Amniotic stem cell (primary cell): Measurements from ENCODE around the gene FREM3.
A peak's percentile ranks its signal among the peaks of the same experiment; 100 is the strongest.
"Not testable (repeated sequence)": the region's sequence is repeated elsewhere in the genome, so short reads cannot be mapped to it uniquely, and the experiment has no call there.

Source experiments
- DNase-seq: peaks from one replicate; lab custom pipeline; 2025; lab: John Stamatoyannopoulos, UW

FREM3 gene

DNA sequence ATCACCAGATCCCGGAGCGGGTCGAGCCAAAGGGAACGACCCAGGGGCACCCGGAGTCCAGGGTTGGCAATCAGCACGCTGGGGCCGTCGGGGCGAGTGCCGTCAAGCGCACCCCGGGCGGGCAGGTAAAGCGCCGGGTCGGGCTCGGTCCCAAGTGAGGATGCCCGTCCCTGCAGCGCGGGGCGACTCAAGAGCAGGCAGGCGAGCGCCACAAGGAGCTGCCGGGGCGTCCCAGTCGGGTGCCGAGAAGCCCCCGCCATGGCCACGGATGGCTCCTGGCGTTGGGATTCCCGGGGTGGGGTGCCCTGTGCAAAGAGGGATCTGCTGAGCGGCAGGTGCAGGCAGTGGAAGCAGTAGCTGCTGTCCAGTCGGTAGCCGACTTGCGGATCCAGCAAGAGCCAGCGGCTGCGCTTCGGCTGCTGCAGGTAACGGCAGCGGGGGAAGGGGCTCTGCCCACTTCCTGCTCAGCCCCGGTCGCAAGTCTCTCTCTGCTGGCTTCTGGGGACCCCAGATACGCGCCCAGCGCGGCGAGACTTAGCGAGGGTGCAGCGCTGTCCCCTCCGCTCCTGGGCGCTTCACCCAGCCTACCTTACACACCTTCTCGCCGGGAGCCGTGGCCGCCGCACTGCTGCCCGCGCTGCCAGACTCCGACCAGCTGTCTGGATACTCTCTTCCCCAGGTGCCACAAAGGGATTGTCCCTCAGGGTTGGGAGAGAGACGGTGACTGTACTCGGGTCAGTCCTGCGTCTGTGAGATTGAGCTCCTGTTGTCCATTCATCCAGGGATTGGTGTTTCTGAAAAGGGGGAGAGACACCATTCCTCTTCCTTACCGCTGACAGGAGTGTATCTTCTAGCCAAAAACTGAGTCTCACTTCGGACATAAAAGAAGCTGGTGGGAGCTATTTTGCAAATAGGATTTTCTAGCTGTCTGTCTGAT lies at the start of gene FREM3:
TSS of gene FREM3 (minus strand) at position 260 of the 937 bp plus-strand sequence. CDS start at position 260, 0 bp downstream.
- DNase-seq = no peak

DNA sequence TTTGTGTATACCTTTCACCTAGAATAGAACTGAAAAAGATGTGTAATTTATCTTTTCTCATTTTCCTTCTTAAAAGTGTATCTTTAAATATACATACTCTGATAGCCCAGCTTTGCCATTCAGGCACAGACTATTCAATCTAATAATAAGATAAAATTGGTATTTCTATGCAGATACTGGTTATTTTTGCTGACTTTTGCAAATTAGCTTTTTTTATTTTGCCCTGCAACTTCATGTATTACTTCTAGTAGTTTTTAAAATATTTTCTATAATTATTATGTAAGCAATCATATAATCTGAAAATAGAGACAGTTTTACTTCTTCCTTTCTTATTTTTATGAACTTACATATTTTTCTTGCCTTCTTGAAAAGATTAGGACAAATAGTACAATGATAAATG lies 45.4 kb upstream of the FREM3 start:
- DNase-seq = no peak

DNA sequence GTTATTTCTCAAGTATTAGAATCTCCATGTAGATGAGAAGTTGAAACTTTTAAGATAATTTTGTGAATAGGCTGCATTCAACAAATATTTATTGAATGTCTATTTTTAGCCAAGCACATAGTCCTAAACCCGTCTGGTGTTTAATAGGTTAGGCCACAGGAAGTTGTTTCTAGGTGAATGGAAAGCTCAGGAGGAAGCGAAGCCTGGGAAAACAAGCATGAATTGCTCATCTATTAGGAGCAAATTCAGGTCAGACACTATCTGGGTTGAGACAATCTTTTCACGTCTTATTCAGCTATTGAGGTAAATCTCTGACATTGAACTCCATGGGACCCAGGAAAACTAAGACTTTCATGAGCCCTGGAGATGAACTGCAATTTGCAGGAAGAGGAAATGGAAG lies 43.1 kb upstream of the FREM3 start:
- DNase-seq = no peak

DNA sequence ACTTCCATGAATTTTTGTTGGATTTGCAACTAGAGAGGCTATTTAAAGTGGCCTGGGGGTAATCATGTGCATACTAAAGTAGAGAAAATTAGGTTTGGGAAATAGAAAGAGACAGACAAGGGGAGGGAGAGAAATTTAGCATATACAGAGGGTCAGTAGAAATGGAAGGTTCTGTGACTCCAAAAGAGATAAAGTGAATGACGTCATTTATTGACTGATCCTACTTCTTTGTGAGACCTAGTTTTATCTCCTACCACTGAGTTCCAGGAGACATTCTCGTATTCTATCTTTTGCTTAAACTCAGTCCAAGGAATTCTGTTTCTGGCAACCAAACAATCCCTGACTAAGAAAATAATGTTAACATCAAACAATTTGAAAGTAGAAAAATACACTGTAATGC lies 42.4 kb upstream of the FREM3 start:
- DNase-seq = no peak

DNA sequence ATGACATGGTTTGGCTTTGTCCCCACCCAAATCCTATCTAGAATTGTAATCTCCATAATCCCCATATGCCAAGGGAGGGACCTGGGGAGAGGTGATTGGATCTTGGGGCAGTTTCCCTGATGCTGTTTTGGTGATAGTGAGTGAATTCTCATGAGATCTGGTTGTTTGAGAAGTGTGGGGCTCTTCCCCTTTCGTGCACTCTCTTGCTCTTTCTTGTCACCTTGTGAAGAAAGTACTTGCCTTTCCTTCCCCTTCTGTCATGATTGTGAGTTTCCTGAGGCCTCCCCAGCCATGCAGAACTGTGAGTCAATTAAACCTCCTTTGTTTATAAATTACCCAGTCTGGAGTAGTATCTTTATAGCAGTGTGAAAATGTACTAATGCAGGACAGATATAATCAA lies 36.4 kb upstream of the FREM3 start:
- no peak for DNase-seq

DNA sequence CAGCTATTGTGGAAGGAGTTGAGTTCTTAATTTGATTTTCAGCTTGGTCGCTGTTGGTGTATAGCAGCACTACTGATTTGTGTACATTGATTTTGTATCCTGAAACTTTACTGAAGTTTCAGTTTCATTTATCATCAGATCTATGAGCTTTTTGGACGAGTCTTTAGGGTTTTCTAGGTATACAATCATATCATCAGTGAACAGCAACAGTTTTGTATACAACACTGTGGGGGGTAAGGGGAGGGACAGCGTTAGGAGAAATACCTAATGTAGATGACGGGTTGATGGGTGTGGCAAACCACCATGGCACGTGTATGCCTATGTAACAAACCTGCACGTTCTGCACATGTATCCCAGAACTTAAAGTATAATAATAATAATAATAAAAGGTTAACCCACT lies 35.6 kb upstream of the FREM3 start:
- DNase-seq = not testable (repeated sequence)

DNA sequence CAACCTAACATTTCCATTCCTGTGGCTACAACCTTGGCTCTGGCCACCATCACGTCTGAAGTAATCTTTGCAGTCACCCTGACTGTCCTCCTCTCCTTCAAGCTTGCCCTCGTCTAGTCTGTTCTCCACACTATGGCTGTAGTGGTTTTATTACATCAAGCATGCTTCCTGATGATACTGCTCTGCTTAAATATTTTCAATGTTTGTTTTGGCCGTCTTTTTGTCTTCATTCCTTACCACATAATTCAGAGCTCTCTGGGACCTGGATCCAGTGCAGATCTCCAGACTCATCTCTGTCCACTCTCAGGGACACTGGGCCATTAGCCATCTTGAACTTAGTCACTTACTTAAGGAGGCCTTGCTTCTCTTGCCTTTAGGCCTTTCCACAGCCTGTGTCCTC lies 27.7 kb upstream of the FREM3 start:
- peak; percentile 5 for DNase-seq

DNA sequence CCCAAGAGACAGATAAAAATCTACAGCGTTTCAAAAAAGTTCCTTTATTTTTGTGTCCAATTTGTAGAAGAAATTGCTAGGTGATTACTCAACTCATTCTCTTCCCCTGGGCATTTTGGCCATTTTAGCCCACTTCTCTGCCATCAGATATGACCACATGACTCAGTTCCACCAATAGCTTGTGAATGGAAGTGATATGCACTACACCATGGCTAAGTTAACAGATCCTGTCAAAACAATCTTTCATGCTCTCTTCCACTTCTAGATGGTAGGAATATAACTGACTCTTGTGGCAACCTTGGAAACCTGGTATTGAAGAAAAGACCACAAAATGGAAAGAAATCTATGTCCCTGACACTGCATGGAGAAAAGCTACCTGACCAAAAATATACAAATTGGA lies 26.2 kb upstream of the FREM3 start:
- DNase-seq = no peak

DNA sequence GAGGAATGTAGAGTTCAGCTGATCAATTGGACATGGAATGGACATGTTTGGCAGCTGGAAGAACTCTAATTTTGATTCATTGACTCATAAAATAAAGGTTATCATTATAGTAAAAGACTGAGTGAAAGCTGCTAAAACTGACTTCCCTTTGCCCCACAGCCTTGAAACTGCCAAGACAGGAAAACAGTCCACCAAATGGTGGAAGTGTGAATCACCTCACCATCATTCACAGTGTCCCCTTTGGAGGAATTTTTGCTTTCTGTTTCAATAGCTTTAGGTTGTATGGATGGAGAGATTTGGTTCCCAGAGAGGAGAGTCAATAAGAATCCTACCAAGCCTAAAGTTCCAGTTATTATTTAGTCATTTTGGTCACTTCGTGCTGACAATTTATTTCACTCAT lies 20.8 kb upstream of the FREM3 start:
- no peak for DNase-seq

DNA sequence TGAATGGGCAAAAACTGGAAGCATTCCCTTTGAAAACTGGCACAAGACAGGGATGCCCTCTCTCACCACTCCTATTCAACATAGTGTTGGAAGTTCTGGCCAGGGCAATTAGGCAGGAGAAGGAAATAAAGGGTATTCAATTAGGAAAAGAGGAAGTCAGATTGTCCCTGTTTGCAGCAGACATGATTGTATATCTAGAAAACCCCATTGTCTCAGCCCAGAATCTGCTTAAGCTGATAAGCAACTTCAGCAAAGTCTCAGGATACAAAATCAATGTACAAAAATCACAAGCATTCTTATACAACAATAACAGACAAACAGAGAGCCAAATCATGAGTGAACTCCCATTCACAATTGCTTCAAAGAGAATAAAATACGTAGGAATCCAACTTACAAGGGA lies 18.3 kb upstream of the FREM3 start:
- DNase-seq = not testable (repeated sequence)

DNA sequence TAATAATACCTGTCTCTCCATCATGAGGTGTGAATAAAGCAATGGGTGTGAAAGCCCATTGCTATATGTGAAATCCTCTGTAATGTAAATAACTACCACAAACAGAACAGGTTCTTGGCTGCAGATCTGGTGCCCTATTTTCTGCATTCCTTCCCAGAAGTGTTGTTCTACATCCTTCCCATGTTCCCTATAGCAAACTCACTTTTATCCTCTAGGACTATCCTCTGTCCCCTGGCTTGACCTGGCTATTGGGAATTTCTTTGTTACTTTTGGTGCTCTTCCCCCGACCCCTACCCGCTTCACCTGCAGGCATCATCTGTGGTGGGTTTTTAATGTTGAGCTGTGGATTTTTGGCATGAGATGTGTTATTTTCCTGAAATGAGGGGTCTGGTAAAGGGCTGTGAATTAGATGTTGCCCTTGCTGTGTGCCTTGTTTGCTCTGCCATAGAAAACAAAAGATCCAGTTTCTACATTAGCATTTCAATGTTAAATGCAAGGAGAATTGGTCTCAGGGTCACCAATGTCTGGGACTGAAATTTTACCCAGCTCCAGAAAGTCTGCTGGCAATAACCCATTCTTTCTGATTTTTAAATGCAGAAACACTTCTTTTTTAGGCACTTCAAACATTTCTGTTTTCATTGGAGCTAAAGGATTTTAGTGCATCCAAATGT lies 13.6 kb upstream of the FREM3 start:
- DNase-seq = no peak

DNA sequence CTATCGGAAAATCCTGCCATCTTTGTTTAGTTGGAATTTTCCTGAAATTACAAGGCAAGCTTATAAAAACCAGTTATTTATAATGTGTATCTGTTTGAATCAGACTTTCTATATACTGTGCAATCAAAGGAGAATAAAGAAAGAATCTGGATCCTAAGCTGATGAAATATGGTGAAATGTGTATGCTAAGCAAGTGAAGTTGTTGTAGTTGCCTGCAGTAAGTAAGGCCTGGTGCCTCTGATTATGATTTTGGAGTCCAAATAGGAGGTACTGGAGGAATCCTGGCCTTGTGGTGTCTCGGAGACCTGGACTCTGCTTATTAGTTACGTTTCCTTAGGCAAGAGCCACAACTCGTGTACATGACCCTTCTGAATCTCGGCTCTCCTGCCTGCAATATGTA lies 13.1 kb upstream of the FREM3 start:
- no peak for DNase-seq

DNA sequence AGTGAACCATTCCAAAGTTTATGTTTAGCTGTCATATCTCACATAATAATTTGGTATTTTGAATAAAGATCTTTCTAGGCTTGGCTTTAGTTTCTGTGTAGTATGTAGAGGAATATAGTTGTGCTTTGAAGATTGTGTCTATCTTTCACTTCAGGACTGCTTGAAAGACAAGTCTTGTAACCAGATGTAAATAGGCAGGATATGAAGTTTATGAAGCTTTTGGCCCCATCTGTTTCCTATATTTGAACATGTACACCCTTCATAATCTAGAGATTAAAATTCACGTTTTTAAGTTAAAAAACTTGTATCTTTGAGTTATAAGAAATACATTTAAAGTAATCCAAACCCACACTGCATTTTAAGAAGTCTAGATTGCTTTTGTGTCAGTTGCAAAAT lies 11.7 kb upstream of the FREM3 start:
- no peak for DNase-seq

DNA sequence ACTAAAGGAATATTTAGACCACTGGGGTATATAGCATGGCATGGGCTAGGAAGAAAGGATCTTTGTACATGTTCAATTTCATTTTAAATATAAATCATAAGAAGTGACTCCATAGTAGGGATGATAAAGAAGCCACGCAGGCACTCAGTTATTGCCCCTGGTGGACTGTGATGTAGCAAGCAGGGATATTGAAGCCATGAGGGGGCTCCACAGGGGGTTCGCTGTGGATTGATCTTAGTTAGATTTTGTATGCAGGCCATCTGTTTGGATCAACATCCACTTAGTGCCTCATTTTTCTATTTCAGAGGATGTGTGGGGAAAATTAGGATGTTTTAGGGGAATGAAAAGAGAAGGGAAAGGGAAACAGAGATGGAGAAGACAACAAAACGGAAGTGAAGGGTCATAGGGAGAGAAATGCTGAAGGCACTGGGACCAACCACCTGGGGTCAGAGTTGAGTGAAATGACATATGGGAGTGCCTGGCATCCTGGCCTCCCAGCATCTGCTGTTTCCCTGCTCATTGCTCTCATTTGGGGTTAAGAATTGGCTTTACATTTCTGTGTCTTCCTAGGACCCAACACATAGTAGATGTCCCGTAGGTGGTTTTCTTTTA lies 11.2 kb upstream of the FREM3 start:
- DNase-seq = no peak

DNA sequence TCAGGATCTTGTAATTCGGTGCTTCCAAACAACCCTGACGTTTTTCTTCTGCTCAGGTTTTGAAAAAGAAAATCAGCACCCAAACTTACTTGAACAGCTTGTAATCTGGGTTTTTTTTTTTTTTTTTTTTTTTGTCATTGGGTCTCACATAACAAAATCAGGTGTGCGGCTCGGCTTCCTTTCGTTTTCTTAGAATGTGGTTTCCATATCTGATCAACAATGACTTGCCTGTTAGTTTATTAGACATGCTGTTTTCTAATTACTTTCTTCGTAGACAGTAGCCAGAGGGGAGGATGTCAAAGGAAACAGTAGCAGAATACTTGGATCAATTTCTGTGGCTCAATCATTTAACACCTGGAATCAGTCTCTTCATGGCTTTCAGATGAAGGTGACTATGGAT lies 890 bp upstream of the FREM3 start:
- no peak for DNase-seq

DNA sequence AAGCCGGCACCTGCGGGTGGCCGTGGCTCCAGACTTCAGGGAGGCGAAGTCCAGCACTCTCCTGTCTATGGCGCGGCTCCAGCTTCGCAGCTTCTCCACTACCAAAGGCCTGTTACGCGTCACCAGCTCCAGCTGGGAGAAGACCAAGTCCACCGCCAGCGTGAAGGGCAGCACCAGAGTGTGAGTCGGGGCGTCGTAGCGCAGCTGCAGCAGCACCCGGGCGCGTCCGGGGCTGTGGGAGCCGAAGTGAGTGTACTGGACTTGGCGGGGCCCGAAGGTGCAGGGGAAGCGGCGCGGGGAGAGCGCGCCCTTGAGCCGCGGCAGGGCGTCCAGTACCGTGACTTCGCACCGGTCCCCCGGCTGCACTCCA lies 444 bp downstream of the FREM3 start:
- DNase-seq = no peak

DNA sequence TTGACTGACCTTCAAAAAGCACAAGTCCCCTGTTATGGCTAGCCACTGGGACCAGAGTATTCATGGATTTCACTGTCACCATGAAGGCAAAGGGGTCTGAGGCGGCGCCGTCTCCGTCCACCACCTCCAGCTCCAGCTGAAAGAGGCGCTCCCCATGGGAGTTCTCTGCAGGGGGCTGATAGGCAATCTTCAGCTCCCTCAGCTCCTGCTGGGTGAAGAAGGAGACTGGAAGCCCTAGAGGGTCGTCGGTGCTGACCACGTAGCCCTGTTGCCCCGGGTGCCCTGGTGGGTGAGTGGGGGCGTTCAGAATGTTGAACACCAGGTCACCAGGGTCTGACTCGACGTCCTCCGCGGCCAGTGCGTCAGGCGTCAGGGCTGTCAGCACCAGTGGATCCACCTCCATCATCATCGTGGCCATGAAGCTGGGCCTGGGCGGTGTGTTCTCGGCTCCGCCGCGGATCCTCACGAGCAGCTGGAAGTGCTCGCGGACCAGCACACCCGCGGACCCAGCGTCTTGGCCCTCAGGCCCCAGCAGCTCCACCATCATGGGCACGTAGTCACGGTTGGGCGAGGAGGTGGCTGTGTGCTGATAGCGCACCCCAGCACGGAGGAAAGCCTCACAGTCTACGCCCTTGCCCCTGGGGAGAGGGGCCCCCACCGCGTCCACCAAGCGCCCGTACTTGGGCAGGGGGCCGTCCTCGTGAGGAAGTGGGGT lies 987 bp downstream of the FREM3 start:
- DNase-seq = no peak

DNA sequence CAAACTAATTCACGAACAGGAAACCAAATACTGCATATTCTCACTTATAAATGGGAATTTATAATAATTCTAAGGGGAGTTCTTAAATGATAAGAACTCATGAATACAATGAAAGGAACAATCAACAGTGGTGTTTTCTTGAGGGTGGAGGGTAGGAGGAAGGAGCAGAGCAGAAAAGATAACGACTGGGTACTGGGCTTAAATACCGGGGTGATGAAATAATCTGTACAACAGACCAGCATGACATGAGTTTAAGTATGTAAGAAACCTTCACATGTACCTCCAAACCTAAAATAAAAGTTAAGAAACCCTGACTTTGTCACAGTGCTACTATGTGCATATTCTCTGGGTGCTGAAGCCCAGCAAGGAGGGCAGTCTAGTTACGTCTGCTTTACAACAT lies 6.6 kb downstream of the FREM3 start:
- no peak for DNase-seq

DNA sequence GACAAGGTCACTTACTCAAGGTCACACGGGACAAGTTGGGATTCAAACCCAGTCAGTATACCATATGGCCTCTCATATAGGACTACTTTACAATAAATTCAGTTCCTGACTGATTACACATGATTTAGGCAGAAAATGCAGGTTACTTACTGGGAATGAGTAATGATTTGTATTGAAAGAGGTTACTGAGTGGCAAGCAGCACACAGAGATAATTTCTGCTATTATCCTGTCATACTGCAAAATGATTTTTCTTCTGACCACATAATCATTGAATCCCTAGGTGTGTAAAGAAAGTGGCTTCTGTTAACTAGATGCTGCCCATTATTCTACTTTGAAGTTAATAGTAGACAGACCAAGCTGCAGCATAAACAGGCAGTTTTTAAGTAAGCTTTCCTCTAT lies 8.2 kb downstream of the FREM3 start:
- no peak for DNase-seq

DNA sequence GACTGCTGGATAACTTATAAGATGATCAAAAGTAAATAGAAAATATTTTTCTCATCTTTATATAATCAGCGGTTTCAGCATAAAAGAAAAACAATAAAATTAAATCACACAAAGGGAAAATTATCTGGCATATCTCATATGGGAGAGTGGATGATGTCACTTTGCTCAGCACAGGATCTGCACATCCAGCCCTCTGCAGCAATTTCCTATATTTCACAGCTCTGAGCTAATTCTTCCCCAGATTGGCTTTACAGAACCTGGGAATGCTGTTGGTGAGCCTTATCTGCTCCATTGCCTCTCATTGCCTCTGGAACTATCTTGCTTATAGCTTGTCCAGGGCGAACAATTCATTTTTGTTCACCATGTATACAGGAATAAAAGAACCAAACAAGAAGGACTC lies 21.0 kb downstream of the FREM3 start:
- DNase-seq = no peak

DNA sequence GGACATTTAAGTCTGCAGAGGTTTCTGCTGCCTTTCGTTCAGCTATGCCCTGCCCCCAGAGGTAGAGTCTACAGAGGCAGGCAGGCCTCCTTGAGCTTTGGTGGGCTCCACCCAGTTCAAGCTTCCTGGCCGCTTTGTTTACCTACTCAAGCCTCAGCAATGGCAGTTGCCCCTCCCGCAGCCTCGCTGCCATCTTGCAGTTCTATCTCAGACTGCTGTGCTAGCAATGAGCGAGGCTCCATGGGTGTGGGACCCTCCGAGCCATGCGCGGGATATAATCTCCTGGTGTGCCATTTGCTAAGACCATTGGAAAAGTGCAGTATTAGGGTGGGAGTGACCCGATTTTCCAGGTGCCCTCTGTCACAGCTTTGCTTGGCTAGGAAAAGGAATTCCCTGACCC lies 26.8 kb downstream of the FREM3 start:
- DNase-seq = not testable (repeated sequence)

DNA sequence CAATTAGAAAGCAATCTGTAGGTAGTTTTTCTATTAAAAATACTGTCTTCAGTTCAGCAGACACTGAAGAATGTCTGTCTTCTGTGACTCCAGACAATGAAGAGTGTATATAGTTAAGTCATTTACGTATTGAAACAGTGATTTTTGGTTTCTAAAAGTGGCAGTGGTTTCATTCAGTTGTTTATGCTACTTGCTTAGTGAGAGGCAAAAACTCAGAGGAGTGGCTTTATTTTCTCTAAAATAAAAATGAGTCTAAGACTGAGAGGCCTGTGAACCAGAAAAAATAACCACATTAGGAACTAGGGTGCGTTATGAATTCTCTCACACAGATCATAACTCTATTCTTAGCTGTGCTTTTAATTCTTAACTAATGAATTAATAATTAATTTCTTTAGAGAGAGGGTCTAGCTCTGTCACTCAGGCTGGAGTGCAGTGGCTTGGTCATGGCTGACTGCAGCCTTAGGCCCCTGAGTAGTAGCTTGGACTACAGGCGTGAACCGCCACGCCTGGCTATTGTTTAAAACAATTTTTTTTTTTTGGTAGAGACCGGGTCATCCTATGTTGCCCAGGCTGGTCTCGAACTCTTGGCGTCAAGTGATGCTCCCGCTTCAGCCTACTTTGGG lies 31.4 kb downstream of the FREM3 start:
- DNase-seq = no peak
